ENCODE results near the gene LPP.

The LPP gene

GRCh38 chr3:188171682-188172467 lies 17.9 kb downstream of the LPP start:
- no peak for DNase-seq

DNA sequence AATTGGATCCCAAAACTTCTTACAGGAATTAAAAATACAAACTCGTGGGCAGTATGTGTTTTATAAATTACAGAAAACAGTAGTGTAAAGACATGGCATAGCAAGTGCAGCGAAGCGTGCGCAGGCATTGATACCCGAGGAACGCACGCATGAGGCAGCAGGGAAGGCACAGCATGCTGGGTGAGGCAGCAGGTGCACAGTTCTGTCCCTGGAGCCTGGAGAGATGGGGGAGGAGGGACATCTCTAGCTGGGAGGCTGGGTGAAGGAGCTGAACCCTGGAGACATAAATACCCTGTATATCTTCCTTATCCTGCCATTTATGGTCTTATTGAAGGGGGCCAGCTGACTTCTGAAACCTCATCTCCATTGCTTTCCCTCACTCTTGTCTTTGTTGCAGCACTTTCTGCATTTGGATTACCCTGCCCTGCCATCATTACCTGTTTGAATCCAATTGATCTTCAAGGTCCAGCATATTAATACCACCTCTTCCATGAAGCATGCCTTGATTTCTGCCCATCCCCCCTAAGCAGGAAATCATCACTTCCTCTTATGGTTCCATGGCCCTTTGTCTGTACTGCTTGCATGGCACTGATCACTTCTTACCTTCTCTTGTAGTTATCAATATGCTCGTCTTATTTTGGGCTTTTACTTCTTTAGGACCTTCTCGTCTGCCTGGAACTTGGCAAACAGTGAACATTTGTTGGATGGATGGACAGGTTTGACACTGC lies 20.5 kb downstream of the LPP start:
- DNase-seq = no peak

DNA sequence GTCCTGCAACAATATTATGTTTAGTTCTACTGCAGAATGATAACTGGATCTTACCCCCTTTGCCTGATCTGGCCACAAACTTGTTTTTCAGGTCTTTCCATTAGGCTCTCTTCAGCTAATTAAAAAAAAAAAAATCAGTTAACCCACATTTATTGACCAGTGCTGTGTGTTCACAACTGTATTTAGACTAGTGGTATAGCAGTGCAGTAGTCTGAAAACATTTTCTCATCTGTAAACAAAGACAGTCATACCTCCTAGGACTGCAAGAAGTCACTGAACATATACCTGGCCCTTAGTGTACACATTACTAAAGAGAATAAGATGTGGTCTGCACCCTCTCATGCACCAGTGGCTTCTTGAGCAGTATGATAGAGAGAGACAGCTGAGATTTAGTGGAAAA lies 22.5 kb downstream of the LPP start:
- no peak for DNase-seq

GRCh38 chr3:188176884-188177283 lies 22.9 kb downstream of the LPP start:
- no peak for DNase-seq

GRCh38 chr3:188177721-188178120 lies 23.8 kb downstream of the LPP start:
- no peak for DNase-seq

GRCh38 chr3:188178293-188178936 lies 24.5 kb downstream of the LPP start:
- DNase-seq = no peak

DNA sequence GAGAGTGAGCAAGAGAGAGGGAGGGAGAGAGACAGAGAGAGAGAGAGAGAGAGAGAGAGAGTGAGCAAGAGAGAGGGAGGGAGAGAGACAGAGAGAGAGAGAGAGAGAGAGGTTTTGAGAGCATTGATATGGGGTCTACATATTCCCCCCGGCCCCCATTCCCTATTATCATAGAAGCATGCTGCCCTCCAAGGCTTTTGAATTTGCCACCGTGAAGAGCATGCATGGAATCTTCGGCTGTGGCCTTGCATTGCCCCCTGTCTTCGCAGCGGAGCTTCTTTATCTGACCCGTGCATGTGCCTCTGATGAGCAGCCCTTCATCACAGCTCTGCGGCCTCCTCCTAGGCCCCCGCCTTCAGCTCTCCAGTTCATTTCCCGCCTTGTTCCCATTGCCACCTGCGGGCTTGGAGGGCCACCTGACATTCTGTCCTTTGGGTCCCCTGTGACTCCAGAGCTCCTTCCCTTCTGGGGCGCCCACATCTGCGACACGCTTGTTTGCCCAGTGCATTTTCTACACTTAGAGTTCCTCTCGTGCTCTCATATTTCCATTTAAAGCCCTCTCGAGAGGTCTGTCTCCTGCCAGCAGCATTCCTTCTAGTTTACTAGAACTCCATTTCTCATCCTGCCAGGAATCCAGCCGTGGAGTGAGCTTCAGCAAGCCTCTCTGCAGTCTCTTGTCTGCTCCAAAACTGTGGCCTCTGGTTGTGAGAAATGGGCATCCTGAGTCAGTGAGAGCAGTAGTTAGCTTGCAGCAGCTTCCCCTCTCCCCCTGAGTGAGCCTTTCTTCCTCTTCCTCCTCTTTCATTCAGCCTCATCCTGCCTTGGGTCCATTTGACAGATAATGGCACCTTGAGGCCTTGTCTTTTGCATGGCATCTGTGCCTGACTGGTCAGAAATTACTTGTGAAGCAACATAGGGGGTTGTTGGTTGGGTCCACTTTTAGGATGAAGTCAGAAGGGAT lies 25.3 kb downstream of the LPP start:
- no peak for DNase-seq

DNA sequence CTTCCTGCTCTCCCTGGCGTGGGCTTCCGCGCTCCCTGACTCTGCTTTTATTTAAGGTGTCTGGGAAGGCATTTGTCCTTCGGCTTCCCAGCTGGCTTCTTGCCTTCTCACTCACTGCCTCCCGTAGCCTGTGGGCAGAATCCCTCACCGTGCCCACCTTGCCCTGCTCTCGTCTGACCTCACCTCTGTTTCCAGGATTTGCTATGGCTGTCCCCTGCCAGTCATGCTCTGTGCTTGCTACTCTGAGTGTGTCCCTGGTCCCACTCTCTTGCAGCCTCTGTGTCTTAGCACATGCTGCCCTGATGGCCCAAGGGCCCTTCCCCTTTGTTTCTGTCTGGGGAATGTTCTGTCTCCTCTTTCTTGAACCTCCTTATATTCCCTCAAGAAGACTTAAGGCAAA lies 26.2 kb downstream of the LPP start:
- no peak for DNase-seq

DNA sequence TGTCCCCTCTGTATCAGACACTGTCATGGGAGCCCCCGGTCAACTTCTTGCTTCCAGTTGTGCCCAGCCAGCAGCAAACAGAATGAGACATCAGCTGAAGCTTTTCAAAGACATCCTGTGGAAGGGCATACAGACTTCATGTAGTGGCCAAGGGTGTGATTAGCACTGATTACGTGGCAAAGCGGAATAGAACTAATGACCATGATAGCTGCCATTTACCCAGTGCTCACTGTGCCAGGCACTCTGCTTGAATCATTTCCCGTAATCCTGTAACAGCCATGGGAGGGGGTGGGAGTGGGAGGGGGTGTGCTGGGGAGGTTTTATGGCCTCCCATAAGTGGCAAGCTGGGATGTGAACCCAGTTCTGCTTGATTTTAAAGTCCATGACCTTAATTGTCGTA lies 29.5 kb downstream of the LPP start:
- no peak for DNase-seq

DNA sequence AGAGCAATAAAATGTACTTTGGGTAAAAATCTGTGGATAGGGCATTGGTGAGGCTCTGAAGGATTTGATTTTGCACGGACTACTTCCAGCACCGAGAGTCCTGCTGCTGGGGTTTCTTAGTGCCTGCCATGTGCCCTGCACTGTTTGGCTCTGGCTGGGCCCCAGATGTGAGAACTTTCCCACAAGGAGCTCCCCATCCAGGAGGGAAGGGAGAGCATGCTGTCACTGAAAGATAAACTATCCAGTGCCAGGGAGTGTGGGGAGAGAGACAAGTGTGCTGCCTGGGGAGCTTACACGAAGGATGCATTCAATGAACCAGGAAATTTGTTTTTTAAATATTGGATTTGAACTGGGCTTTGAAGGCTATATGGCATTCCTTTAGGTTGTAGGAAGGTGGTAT lies 30.2 kb downstream of the LPP start:
- no peak for DNase-seq

DNA sequence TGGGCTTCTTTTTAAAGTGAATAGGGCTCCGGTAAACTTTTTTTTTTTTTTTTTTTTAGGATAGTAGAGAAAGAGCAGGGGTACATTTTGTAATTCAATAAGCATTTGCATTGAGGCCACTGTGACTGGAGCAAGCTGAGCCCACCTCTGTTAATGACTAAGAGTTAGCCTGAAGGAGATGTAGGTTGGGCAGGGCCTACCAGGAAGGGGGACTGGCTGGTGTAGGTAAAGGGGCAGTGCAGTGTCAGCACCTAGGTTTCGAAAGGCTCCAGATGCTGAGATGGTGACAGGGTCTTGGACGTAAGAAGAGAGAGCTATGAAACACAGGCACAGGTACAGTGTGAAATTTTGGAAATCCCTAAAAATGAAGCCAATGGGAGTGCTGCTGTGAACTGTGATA lies 30.7 kb downstream of the LPP start:
- DNase-seq = no peak

DNA sequence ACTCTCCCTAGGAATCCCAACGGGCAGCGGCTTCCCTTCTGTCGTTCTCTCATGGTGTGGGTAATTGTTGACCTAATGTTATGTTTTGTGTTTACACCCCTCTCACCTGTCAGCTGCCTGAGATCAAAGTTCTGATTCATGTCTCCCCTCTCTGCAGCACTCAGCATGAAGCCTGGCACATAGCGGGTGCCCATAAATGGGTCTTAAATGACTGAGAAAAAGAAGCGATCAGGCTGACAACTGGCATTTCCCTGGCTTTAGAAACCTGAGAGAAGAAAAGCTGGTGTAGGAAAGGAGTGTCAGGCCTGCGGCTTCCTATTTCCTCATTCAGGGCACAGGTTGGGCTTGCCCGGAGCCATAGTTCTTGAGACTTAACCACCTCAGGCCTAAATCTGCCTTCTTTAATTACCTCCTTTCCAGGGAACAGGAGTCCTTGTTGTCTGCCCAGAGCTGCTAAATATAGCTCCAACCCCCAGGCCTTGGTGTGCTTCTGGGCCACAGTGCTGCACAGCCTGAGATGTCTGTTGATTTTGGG lies 31.8 kb downstream of the LPP start:
- no peak for DNase-seq

GRCh38 chr3:188187053-188187452 lies 33.1 kb downstream of the LPP start:
- DNase-seq = no peak

GRCh38 chr3:188188911-188189310 lies 35.0 kb downstream of the LPP start:
- DNase-seq = no peak

DNA sequence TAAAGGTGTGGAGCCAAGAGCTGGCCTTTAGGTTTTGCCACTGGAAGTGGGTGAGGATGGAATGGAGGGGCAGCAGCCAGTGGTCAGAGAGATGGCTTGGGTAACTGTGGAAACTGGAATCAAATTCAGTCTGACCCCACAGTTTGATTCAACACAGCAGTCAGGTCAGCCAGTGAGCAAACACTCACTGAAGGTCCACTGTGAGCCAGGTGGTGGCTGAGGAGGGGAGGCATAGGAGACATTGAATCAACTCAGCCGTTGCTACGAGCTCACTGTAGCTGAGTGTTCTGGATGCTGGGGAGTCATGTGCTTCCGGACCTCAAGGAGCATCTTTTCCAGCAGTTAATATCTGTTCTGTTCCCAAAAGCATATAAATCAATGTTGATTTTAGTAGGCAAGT lies 37.5 kb downstream of the LPP start:
- DNase-seq = no peak

DNA sequence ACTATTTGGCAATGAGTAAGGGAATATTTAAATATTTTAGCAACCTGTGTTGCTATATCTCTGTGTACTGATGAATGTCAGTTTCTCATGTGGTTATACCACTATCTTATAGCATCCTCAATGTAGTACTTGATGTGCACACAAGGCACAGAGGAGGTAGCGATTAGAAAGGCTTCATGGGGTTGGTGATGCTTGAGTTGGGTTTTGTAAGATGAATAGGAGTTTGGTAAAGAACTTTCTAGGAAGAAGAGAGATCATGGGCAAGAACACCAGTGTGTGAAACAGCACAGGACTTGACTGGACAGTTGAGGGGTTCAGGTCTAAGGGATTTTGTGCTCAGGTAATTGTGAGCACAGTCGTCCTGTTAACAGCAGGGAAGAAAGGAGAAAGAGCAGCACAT lies 38.1 kb downstream of the LPP start:
- DNase-seq = no peak

DNA sequence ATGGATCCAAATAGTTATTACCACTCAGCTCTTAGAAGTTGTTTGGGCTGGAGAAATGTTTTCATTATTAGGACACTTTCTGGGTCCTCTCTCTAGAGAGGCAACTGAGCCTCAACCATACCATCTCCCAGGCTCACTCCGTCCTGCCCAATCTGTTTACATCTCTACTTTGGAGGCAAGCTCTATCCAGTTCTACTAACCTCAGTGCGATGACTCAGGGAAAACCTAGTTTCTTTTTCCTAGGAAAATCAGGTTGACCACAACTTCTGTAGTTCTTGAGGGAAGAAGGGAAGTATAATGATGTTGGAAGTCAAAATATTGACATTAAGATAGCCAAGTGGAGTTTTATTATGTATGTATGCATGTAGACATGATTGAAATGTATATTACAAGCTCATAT lies 40.4 kb downstream of the LPP start:
- no peak for DNase-seq

GRCh38 chr3:188196232-188196990 lies 42.5 kb downstream of the LPP start:
- DNase-seq = no peak

DNA sequence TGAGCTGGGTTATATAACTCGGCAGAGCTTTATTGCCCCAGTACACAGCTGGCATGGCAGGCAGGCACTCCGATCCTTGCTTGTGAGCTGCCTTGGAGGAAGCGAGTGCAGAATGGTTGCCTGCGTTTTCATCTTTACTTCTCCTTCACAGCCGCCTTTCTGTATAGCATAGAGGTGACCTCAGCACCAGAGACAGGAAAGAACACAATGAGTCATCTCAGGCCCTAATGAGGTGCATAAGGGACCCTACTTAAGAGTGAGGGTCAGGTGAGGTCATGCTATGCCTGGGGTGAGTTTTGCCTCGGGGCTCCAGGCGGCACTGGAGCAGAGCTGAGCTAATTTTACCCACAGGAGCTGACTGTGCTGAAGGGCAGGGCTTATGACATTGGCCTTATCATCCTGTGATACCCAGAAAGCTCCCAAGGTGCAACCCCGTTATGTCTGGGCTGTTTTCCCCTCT lies 43.5 kb downstream of the LPP start:
- DNase-seq = no peak

DNA sequence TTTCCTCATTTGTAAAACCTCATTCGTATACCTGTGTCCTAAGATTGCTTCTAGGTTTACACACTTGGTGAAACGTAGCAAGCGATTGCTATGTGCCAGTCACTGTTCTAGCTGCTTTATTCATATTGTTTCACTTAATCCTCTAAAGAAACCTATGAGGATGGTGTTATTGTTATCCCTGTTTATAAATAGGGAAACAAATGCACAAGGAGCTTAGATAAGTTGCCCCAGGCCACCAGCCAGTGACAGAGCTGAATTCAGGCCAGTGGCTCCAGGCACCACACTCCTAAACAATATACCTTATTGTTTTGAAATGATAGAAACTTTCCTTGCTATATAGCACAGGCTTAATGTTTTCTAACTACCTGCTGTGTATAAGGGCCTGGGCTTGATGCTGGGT lies 44.0 kb downstream of the LPP start:
- DNase-seq = no peak

- DNase-seq = no peak
Measured at GRCh38 chr3:188198760-188199327, 44.9 kb downstream of the LPP start.
